ENCODE data around the gene NFKBIL1.
A peak's percentile ranks its signal among the peaks of the same experiment; 100 is the strongest.

NFKBIL1 gene

DNA sequence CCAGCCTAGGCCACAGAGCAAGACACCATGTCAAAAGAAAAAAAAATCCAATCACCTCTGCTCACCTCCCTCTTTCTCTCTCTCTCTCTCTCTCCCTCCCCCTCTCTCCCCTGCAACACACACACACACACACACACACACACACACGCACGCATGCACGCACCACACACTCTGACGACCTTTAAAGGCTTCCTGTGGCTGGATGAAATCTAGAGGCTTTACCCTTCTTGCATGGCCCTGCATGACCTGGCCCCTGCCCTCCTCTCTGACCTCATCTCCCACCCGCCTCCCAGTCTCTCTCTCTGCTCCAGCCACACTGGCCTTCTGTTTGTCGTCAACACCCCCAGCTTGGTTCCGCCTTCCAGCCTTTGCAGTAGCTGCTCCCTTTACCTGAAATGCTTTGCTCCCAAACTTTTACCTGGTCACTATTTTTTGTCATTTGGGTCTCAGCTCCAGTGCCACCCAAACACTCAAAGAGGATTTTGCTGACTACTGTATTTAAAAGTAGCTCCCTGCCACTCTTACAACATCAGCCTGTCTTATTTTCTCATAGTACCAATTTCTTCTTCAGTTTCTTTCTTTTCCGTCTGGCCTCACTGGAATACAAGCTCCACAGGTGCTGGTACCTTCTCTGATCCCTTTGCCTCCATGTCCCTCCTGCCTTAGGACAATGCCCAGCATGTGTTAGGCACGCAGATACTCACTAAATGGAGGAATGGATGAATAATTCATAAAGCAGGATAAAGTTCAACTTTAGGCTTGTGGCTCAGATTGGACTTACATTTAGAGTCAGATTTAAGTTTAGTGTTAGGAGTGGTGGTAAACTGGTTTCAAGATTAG is 20.3 kb downstream of the NFKBIL1 start:
- DNase-seq: no peak

DNA sequence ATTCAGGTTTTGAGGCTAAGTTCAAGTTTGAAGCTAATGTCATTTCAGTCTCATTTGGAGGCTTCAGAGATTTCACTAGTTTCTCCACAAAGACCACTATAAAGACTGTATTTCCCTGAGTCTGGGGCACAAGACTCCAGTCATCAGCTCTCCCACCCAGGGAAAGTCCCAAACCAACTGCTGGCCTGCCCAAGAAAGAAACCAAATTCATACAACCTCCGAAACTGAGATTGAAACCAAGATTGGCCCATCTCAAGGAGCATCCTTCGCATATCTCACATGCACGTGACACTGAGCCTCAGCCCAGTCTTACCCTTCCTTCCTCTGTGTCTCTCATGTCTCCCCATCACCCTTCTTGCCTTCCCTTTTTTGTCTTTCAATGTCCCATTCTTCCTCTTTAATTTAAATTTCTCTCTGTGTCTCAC is 21.1 kb downstream of the NFKBIL1 start:
- DNase-seq: no peak

DNA sequence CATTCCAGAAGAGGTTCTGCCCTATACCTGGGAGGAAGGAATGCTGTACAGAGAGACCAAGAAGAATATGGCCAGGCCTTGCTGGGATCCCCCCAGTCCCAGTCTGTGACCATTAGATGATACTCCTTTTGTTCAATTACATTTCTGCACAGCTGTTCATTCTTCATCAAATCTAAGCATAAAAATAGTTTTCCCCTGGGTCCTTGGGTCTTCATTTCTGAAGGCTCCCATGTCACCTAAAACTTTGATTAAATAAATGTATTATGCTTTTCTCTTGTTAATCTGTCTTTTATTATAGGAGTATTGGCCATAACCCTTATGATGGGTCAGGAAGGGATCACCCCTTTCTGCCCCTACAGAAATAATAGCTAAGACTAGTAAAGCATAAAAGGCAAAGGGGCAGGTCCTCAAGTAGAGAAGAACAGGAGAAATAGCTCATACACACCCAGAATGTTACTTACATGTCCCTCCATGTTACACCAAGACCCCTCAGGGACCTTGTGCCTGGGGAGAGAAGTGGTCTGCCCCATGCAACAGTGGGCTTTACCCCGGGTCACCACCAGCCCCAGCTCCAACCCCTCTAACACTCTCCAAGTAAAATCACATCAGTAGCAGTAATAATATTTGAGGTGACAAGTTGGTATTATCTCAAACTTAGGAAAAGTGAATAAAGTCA is 22.6 kb downstream of the NFKBIL1 start:
- no peak for DNase-seq

DNA sequence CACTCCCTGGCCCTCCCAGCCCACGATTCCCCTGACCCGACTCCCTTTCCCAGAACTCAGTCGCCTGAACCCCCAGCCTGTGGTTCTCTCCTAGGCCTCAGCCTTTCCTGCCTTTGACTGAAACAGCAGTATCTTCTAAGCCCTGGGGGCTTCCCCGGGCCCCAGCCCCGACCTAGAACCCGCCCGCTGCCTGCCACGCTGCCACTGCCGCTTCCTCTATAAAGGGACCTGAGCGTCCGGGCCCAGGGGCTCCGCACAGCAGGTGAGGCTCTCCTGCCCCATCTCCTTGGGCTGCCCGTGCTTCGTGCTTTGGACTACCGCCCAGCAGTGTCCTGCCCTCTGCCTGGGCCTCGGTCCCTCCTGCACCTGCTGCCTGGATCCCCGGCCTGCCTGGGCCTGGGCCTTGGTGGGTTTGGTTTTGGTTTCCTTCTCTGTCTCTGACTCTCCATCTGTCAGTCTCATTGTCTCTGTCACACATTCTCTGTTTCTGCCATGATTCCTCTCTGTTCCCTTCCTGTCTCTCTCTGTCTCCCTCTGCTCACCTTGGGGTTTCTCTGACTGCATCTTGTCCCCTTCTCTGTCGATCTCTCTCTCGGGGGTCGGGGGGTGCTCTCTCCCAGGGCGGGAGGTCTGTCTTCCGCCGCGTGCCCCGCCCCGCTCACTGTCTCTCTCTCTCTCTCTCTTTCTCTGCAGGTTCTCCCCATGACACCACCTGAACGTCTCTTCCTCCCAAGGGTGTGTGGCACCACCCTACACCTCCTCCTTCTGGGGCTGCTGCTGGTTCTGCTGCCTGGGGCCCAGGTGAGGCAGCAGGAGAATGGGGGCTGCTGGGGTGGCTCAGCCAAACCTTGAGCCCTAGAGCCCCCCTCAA is 24.9 kb downstream of the NFKBIL1 start, which contains the start of gene LTA:
LTA (plus strand) TSS at position 249 of the 871 bp plus-strand sequence; CDS start at position 703, 454 bp downstream.
- DNase-seq: no peak

DNA sequence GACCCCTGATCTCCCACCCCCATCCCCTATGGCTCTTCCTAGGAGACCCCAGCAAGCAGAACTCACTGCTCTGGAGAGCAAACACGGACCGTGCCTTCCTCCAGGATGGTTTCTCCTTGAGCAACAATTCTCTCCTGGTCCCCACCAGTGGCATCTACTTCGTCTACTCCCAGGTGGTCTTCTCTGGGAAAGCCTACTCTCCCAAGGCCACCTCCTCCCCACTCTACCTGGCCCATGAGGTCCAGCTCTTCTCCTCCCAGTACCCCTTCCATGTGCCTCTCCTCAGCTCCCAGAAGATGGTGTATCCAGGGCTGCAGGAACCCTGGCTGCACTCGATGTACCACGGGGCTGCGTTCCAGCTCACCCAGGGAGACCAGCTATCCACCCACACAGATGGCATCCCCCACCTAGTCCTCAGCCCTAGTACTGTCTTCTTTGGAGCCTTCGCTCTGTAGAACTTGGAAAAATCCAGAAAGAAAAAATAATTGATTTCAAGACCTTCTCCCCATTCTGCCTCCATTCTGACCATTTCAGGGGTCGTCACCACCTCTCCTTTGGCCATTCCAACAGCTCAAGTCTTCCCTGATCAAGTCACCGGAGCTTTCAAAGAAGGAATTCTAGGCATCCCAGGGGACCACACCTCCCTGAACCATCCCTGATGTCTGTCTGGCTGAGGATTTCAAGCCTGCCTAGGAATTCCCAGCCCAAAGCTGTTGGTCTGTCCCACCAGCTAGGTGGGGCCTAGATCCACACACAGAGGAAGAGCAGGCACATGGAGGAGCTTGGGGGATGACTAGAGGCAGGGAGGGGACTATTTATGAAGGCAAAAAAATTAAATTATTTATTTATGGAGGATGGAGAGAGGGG is 26.1 kb downstream of the NFKBIL1 start:
- DNase-seq: no peak

DNA sequence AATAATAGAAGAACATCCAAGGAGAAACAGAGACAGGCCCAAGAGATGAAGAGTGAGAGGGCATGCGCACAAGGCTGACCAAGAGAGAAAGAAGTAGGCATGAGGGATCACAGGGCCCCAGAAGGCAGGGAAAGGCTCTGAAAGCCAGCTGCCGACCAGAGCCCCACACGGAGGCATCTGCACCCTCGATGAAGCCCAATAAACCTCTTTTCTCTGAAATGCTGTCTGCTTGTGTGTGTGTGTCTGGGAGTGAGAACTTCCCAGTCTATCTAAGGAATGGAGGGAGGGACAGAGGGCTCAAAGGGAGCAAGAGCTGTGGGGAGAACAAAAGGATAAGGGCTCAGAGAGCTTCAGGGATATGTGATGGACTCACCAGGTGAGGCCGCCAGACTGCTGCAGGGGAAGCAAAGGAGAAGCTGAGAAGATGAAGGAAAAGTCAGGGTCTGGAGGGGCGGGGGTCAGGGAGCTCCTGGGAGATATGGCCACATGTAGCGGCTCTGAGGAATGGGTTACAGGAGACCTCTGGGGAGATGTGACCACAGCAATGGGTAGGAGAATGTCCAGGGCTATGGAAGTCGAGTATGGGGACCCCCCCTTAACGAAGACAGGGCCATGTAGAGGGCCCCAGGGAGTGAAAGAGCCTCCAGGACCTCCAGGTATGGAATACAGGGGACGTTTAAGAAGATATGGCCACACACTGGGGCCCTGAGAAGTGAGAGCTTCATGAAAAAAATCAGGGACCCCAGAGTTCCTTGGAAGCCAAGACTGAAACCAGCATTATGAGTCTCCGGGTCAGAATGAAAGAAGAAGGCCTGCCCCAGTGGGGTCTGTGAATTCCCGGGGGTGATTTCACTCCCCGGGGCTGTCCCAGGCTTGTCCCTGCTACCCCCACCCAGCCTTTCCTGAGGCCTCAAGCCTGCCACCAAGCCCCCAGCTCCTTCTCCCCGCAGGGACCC is 27.0 kb downstream of the NFKBIL1 start:
- DNase-seq: no peak

DNA sequence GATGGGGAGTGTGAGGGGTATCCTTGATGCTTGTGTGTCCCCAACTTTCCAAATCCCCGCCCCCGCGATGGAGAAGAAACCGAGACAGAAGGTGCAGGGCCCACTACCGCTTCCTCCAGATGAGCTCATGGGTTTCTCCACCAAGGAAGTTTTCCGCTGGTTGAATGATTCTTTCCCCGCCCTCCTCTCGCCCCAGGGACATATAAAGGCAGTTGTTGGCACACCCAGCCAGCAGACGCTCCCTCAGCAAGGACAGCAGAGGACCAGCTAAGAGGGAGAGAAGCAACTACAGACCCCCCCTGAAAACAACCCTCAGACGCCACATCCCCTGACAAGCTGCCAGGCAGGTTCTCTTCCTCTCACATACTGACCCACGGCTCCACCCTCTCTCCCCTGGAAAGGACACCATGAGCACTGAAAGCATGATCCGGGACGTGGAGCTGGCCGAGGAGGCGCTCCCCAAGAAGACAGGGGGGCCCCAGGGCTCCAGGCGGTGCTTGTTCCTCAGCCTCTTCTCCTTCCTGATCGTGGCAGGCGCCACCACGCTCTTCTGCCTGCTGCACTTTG is 28.0 kb downstream of the NFKBIL1 start, which contains the start of gene TNF:
TNF (plus strand) TSS at position 231 of the 567 bp plus-strand sequence; CDS start at position 408, 177 bp downstream.
- no peak for DNase-seq

DNA sequence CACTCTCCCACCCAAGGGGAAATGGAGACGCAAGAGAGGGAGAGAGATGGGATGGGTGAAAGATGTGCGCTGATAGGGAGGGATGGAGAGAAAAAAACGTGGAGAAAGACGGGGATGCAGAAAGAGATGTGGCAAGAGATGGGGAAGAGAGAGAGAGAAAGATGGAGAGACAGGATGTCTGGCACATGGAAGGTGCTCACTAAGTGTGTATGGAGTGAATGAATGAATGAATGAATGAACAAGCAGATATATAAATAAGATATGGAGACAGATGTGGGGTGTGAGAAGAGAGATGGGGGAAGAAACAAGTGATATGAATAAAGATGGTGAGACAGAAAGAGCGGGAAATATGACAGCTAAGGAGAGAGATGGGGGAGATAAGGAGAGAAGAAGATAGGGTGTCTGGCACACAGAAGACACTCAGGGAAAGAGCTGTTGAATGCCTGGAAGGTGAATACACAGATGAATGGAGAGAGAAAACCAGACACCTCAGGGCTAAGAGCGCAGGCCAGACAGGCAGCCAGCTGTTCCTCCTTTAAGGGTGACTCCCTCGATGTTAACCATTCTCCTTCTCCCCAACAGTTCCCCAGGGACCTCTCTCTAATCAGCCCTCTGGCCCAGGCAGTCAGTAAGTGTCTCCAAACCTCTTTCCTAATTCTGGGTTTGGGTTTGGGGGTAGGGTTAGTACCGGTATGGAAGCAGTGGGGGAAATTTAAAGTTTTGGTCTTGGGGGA is 28.7 kb downstream of the NFKBIL1 start:
- no peak for DNase-seq

DNA sequence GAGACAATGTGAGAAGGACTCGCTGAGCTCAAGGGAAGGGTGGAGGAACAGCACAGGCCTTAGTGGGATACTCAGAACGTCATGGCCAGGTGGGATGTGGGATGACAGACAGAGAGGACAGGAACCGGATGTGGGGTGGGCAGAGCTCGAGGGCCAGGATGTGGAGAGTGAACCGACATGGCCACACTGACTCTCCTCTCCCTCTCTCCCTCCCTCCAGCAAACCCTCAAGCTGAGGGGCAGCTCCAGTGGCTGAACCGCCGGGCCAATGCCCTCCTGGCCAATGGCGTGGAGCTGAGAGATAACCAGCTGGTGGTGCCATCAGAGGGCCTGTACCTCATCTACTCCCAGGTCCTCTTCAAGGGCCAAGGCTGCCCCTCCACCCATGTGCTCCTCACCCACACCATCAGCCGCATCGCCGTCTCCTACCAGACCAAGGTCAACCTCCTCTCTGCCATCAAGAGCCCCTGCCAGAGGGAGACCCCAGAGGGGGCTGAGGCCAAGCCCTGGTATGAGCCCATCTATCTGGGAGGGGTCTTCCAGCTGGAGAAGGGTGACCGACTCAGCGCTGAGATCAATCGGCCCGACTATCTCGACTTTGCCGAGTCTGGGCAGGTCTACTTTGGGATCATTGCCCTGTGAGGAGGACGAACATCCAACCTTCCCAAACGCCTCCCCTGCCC is 29.6 kb downstream of the NFKBIL1 start:
- DNase-seq: no peak

DNA sequence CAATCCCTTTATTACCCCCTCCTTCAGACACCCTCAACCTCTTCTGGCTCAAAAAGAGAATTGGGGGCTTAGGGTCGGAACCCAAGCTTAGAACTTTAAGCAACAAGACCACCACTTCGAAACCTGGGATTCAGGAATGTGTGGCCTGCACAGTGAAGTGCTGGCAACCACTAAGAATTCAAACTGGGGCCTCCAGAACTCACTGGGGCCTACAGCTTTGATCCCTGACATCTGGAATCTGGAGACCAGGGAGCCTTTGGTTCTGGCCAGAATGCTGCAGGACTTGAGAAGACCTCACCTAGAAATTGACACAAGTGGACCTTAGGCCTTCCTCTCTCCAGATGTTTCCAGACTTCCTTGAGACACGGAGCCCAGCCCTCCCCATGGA is 30.2 kb downstream of the NFKBIL1 start:
- no peak for DNase-seq

DNA sequence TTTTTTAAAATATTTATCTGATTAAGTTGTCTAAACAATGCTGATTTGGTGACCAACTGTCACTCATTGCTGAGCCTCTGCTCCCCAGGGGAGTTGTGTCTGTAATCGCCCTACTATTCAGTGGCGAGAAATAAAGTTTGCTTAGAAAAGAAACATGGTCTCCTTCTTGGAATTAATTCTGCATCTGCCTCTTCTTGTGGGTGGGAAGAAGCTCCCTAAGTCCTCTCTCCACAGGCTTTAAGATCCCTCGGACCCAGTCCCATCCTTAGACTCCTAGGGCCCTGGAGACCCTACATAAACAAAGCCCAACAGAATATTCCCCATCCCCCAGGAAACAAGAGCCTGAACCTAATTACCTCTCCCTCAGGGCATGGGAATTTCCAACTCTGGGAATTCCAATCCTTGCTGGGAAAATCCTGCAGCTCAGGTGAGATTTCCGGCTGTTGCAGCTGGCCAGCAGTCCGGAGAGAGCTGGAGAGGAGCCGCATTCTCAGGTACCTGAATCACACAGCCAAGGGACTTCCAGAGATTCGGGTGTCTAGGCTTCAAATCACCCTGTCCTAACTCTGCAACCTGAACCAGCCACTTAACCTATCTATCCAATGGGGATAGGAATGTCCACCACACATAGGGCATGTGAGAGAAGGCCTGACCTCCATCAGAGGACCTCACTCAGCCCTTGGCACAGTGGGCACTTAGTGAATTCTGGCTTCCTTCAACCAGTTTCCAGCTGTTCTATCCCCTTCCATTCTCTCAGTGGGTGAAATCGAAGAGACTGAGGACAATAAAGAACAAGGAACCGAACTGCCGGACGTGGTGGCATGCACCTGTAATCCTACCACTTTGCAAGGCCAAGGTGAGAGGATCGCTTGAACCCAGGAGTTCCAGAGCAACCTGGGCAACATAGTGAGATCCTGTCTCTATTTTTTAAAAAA is 31.0 kb downstream of the NFKBIL1 start:
- DNase-seq: no peak

DNA sequence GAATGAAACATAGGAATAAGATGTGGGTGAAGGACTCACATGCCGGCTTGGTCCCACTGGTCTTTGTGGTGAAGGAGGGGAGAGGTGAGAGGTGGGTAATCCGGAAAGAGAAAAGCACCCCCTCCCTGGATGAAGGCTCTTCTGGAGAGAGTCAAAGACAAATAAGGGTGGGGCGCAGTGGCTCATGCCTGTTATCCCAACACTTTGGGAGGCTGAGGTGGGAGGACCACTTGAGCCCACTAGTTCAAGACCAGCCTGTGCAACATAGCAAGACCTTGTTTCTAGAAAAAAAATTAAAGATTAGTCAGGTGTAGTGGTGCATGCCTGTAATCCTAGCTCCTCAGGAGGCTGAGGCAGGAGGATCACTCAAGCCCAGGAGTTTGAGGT is 31.7 kb downstream of the NFKBIL1 start:
- DNase-seq: no peak

DNA sequence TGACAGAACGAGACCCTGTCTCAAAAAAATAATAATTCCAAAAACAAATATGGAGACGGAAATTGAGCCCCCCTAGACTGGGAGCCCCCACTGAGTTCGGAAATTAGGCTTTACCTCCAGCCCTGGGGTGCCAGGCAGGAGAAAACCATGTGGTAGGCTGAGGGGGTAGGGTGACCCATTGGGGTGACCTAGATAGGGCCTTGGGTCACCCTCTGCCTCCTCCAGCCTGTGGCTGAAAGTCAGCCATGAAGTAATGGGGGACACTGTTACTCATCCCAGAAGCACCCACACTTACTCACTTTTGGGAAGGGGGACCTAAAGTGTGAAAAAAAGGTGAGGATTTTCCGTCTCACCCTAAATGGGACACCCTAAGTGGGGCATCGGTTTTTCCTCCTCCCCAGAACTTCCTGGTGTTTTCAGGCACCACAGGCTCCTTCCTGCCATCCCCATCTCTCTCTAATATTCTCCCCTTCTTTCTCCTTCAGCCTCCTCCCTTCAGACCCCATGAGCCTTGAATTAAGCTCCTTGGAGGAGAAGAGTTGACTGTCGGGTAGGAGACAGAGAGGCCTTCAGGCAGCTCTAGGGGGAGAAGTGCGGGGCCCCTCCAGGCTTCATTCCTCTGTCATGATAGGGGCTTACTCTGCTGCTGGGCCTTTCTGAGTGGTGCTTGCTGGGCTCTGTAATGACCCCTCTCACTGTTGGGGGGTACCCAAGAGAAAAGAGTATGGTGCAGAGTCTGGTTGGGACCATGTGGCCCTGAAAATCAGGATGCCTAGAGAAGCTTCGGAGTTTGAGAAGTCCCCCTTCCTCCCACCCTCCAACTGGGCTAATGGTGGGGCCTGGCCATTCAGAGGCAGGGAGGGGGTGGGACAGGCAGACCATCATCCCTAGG is 32.4 kb downstream of the NFKBIL1 start:
- DNase-seq: no peak

DNA sequence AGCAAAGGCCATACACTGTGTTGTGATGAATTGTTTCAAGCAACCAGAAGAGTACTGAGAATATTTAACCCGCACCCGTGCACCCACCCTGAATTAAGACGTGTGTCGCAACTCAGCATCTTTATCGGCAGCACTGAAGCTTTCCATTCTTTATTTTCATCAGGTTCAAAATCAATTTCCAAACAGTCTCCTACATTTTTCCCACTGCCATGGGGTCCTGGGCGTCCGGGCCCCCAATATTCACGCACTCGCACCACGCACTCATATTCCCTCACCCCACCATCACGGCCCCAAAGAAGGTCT is 33.0 kb downstream of the NFKBIL1 start:
- DNase-seq: no peak

DNA sequence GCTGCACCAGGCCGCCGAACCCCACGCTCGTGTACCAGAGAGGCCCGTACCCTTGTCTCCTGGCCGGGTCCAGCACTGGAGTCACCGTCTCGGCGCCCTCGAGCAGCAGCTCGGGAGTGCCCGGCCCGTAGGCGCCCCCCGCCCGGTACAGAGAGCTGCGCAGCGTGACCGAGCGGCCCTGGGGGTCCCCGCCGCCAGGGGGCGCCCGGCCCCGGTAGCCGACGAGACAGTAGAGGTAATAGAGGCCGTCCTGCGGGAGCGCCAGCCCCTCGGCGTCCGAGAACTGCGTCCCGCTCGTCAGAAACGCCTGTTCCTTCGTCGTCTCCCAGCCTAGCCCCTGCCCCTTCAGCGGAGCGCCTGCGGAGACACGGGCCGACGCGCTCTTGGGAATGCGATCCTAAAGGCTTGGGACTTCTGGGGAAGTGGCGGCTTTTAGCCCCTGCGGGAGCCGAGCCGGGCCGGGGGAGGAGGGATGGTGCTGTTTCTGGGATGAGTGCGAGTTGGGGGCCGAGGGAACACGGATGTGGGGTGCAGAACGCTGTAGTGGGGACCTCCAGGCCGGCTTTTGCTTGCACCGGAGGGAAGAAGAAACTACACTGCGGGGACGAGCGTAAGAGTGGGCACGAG is 33.5 kb downstream of the NFKBIL1 start:
- DNase-seq: peak; percentile 65

DNA sequence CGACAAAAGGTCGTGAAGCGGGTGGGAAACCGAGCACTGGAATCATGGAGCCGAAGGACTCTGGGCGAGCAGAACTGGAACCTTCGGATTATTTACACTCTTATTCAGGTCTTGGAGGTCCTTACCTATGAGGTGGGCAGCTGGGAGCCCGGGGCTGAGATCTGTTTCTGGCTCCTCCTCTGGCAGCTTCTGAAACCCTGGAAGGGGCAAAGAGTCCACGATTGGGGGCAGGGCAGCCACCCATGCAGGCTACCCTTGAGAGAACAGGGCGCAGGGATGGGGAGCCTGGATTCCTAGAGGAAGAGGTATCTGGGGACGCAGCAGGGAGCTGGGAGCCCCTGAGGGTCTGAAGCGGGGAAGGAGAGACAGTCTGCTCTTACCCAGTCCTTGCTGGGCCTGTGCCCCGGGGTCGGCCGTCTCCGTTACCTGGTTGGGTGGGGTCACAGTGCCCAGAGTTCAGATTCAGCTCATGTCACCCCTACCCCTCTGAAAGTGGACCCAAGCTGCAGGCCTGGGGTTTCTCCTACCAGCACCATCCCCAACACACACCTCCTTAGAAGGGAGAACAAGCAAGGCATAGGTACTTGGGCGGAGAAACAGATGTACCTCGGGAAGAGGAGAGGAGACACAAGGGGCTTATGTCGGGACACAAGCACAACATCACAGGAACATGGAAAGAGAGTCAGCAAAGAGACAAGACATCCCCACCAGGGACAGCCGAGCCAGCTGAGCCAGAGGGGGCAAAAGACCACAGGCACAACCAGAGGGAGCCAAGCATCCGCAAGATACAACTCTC is 34.2 kb downstream of the NFKBIL1 start:
- DNase-seq: no peak
